HG03060 (cell line): ENCODE results near the gene ZNF232.
"Not testable (repeated sequence)": the region's sequence is repeated elsewhere in the genome, so short reads cannot be mapped to it uniquely, and the experiment has no call there.

Source experiments
- ATAC-seq: cut with Tn5 transposase; IDR thresholded peaks from one replicate; pipeline ENCODE4 v1.9.1; 2021; ENCODE audit warnings: low read depth, moderate number of reproducible peaks; ENCODE audit not compliant: unreplicated experiment

The ZNF232 gene

GRCh38 chr17:5099271-5099670 is 12.4 kb downstream of the ZNF232 start:
- ATAC-seq = no peak

DNA sequence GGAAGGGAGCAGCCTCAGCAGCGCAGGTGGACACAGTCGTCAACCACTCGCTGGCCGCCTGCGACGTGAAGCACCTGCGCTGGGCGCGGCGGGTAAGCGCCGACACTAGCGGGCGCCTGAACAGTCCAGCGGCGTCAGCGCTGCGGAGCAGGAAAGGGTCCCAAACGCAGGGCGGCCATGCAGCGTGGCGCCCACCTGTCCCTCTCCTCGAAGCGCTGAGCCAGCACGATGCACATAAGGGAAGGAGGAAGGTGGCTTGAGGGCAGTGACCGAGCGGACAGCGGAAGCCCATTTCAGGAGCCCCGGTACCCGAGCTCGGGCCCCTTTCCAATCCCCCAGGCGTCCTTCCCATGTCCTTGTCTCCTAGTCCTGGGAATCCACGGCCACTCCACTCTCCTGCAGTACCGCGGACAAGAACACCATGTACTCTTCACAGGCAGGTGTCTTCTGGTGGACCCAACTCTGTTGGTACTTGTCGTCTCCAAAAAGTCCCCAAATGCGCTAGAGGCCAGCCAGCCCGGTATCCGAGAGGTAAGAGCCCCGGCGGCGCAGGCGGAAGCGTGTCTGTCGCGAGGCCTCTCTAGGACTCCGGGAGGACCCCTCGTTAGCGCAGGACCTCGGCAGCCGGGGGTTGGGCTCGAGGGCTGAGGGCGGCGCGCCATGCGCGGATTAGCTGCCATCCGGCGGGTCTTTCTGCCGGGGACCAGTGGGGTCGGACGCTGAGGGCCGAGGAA is 14.4 kb downstream of the ZNF232 start:
- ATAC-seq = no peak

DNA sequence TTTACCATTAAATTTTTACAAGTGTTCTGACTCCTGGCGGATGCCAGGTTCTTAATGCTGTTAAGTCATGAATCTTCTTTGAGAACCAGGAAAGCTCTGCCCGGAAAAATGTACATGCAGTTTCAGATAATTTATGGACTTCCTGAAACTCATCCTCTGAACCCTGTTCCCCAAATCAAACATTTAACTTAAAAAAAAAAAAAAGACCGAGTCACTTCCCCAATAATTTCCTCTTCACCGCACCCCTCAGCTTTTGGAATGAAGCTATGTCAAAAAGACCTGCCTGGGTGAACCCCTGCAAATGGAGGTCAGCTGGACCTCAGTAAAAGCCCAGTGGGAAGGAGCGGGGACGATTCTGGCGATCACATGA is 15.0 kb downstream of the ZNF232 start:
- no peak for ATAC-seq

- ATAC-seq = no peak
Observed at GRCh38 chr17:5092218-5093010, 19.3 kb downstream of the ZNF232 start.

DNA sequence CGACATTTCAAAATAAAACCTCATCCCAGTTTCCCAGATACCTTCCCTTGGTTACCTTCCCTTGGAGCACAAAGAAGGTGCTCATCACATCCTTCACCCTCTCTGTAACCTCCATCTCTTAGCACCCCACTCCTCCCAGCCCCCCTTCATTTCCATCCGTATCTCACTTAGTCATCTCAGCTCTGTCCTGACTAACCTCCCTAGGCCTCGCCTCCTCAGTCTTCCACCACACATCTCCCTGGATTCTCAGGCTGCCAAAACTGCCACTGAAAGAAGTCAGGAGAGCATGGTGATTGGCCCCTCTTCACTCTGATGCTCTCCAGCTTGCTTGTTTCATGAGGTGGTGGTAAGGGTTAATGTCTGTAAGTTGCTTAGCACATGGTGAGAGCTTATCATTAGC is 31.1 kb downstream of the ZNF232 start:
- ATAC-seq = no peak

DNA sequence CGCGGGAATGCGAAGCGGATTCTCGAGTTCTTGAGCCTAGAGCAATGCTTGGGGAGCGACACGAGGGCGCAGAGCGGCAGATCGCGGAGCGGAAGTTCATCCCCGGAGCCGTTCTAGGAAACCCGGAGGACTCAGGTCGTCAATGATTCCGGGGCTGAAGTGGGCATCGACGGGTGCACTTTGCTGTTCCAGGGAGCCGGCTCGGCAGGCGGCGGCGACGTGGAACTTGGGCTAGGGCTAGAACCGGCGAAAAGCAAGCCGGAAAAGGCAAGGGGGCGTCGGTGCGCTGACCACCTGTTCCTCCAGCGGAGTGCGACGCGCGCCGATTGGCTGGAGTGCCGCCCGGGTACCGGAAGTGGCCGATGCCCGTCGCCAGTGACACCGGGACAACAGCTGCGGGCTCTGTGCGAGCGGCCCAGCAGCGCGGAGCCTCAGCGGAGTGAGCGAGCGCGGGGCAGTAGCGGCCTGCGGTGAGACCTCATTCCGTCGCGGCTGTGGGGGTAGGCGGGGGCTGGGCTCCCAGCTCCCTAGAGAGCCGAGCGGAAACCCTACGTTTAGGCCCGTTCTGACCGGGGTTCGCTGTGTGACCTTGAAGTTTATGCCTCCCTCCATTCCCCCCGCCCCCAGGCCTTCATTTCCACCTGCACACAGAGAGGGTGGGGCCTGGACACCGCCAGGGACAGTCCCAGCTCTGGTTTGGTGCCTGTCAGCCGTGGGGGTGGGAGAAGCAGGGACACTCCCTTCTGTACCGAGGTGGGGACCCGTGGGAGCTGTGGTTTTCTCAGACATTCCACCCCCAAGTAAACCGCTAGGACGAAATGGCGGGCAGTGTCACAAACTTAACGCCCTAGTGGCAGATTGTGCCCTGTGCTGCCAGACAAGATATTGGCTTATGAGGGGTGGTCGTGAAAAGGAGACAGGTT is 33.3 kb downstream of the ZNF232 start, which contains the start of gene ZFP3:
Gene ZFP3 (plus strand): TSS at position 362 of the 923 bp plus-strand sequence. CDS start 13,038 bp downstream, outside the sequence.
- peak; percentile 67 for ATAC-seq

DNA sequence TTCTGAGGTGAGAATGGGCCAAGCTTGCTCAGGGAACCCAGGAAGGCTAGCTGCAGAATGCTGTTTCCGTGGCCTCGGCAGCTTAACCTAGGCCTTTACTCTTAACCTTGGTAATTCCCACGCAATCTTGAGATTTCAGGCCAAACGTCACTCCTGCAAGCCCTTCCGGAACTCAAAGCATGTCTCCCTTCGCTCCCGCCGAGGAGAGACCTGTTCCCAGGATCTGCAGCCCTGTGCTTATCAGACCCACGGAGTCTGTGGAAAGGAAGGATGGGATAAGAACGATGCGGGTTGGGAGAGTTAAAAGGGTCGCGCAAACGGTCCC is 33.9 kb downstream of the ZNF232 start:
- no peak for ATAC-seq

DNA sequence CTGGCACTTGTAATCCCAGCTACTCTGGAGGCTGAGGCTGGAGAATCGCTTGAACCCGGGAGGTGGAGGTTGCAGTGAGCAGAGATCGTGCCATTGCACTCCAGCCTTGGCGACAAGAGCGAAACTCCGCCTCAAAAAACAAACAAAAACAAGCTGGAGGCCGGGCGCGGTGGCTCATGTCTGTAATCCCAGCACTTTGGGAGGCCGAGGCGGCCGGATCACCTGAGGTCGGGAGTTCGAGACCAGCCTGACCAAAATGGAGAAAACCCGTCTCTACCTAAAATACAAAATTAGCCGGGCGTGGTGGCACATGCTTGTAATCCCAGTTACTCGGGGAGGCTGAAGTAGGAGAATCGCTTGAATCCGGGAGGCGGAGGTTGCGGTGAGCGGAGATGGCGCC is 34.4 kb downstream of the ZNF232 start:
- not testable (repeated sequence) for ATAC-seq

GRCh38 chr17:5075472-5075871 is 36.2 kb downstream of the ZNF232 start:
- not testable (repeated sequence) for ATAC-seq

DNA sequence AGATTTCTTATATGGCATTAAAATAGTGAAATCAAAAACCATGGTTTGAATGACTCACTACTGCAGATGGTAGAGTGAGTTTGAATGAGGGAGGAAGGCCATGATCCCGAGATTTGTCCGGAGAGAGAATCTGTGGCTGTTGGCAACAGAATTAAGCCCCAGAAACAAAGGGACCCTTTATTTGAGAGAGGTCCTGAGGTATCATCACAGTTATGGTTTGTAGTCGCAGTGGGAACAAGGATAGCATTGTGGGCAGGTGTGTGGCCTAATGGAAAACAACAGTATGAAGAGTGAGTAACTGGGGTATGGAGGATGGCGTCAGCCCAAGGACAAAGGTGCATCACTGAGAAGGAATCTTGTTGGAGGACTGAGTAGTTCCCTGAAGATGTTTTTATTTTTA is 42.0 kb downstream of the ZNF232 start:
- no peak for ATAC-seq

DNA sequence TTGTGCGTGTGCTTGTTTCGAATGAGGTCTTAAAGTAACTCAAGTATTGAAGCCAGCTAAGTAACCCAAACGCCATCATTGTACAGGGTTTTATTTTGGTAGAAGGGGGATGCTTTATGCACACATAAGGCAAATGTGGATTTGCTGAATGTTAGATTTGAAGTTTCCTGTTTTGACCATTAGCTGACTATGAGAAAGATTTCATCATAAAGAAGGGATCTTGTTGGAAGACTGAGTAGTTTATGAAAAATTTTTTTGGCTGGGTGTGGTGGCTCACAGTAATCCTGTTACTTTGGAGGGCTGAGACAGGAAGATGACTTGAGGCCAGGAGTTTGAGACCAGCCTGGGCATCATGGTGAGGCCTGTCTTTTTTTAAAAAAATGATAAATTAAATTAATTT is 43.4 kb downstream of the ZNF232 start:
- no peak for ATAC-seq

- no peak for ATAC-seq
Observed at GRCh38 chr17:5065227-5065744, 46.4 kb downstream of the ZNF232 start.
